Adipocyte (in vitro differentiated cells): ENCODE results near the gene SLC6A3.
"Not testable (repeated sequence)": the region's sequence is repeated elsewhere in the genome, so short reads cannot be mapped to it uniquely, and the experiment has no call there.

Experiments
- DNase-seq: peaks from one replicate; pipeline ENCODE4 v3.0.0-alpha.2; 2015; ENCODE audit warnings: low read depth
- H3K27me3 ChIP-seq: replicated peaks from 2 replicates; pipeline ENCODE4 v1.7.0; 2013; ENCODE audit warnings: mild to moderate bottlenecking, low read length, moderate library complexity; ENCODE audit not compliant: control insufficient read depth, insufficient read depth
- H3K36me3 ChIP-seq: 2 replicates; pipeline ENCODE4 v1.7.0; 2013; ENCODE audit warnings: low read length, mild to moderate bottlenecking, moderate library complexity; ENCODE audit not compliant: control insufficient read depth, insufficient read depth, severe bottlenecking
- H3K4me1 ChIP-seq: 2 replicates; pipeline ENCODE4 v1.7.0; 2013; ENCODE audit warnings: mild to moderate bottlenecking, low read length, moderate library complexity; ENCODE audit not compliant: control insufficient read depth, insufficient read depth
- H3K4me3 ChIP-seq: 2 replicates; pipeline ENCODE4 v1.7.0; 2013; ENCODE audit warnings: mild to moderate bottlenecking, low read length, moderate library complexity
- H3K9ac ChIP-seq: 2 replicates; pipeline ENCODE4 v1.7.0; 2013; ENCODE audit warnings: mild to moderate bottlenecking, low read length, moderate library complexity
- H3K9me3 ChIP-seq: 2 replicates; pipeline ENCODE4 v1.7.0; 2013; ENCODE audit warnings: mild to moderate bottlenecking, low read length, moderate library complexity; ENCODE audit not compliant: control insufficient read depth

Gene SLC6A3

DNA sequence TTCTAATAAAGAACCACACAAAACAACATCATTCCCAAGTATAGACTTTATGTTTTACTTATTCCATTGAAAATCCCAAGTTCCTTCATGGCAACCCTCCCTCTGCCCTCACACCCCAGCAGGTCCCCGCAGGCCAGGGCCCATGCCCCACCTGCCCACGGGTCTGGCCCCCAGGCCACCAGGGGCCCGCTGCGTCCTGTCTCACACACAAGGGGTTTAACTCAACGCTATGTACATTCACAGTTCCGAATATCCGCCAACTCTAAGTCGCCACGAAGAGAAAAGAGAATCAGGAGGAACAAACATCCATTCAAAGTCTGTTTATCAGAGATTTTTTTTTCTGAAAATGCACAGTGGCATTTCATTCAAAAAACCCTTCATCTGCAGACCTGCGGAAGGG lies 16.2 kb upstream of the SLC6A3 start:
- no peak for DNase-seq
- Histone ChIP-seq H3K9me3 (peaks cover 8% of the 10 kb centered on the region), H3K4me3 (no peak overlapping the region), H3K4me1 (no peaks in the 10 kb centered on the region), H3K27me3 (no peaks in the 10 kb centered on the region), H3K9ac (no peak overlapping the region), H3K36me3 (peaks cover 44% of the 10 kb centered on the region)

DNA sequence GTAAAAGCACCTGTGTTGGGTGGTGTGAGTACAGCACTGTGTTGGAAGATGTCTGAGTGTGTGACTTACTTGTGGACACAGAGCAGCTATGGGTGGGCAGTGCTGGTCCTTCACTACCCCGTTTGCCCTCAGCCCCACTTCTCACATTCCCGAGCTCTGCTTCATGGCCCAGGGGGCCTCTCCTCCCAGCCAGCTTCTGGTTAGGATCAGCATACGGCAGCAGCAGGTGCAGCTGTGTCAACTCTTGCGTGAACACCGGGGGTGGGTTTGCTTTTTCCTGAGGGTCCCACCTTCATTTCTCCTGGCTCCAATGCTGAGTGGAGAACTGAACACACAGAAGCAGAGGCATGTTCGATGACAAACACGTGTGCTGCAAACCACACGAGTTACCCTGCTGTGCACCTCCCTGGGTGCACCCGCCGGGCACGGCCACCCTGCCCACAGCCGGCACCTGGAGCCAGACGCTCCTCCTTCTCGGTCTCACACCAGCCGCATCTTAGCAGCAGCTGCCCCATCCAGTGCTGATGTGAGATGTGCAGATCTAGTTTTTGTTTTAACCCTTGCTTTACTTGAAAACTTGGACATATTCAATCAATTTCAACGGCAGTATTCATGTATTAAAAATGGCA lies 14.9 kb upstream of the SLC6A3 start:
- H3K4me3 ChIP-seq: no peak overlapping the region
- peaks cover 34% of the 10 kb centered on the region for H3K36me3 ChIP-seq
- peaks cover 18% of the 10 kb centered on the region for H3K9me3 ChIP-seq
- H3K4me1 ChIP-seq: no peaks in the 10 kb centered on the region
- H3K9ac ChIP-seq: no peak overlapping the region
- H3K27me3 ChIP-seq: no peaks in the 10 kb centered on the region
- DNase-seq: no peak

DNA sequence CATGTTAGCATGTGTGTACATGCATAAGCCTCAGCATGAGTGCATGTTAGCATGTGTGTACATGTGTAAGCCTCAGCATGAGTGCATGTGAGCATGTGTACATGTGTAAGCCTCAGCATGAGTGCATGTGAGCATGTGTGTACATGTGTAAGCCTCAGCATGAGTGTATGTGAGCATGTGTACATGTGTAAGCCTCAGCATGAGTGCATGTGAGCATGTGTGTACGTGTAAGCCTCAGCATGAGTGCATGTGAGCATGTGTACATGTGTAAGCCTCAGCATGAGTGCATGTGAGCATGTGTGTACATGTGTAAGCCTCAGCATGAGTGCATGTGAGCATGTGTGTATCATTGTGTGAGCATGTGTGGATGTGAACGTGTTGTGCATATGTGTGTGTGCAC lies 14.2 kb upstream of the SLC6A3 start:
- peaks cover 25% of the 10 kb centered on the region for H3K9me3 ChIP-seq
- not testable (repeated sequence) for H3K4me1 ChIP-seq, DNase-seq, H3K4me3 ChIP-seq, H3K27me3 ChIP-seq, H3K9ac ChIP-seq
- peaks cover 34% of the 10 kb centered on the region for H3K36me3 ChIP-seq

DNA sequence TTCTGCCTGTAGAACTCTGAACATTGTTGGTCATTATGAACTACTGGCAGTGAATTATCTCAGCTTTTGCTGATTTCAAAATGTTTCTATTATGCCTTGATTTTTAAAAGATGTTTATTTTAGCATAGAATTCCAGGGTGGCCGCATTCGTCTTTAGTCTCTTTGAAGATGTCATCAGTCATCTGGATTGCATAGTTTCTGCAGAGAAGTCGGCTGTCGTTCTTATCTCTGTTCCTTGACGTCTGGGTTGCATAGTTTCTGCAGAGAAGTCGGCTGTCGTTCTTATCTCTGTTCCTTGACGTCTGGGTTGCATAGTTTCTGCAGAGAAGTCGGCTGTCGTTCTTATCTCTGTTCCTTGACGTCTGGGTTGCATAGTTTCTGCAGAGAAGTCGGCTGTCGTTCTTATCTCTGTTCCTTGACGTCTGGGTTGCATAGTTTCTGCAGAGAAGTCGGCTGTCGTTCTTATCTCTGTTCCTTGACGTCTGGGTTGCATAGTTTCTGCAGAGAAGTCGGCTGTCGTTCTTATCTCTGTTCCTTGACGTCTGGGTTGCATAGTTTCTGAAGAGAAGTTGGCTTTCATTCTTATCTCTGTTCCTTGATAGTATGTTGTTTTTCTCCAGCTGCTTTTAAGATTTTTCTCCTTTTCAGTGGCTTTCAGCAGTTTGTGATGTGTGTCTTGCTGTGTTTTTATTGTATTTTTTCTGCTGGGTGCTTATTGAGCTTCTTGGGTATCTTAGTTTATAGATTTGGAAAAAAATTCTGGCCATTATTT lies 11.1 kb upstream of the SLC6A3 start:
- not testable (repeated sequence) for H3K9ac ChIP-seq

DNA sequence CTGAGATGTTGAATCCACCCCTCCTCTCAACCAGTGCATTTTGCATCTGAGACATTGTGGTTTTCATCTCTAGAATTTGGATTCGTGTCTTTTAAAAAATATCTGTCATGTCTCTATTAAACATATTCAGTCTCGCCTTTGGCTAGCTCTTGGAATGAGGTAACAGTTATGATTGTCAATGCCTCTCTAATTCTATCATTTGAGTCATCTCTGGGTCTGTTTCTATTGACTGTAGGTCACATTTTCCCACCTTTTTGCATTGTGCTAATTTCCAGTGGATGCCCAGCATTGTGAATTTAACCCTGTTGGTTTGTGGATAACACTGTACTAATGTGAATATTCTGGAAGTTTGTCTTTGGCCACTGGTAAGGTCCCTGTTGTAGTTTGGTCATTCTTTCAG lies 8.4 kb upstream of the SLC6A3 start:
- H3K9ac ChIP-seq: no peak overlapping the region
- no peak overlapping the region for H3K4me3 ChIP-seq
- H3K36me3 ChIP-seq: no peaks in the 10 kb centered on the region
- DNase-seq: no peak
- peaks cover 9% of the 10 kb centered on the region for H3K27me3 ChIP-seq
- H3K9me3 ChIP-seq: peaks cover 54% of the 10 kb centered on the region
- no peaks in the 10 kb centered on the region for H3K4me1 ChIP-seq

More for the DNA sequence above, 11.1 kb upstream of the SLC6A3 start:
- H3K4me1 ChIP-seq, H3K4me3 ChIP-seq, DNase-seq, H3K27me3 ChIP-seq, H3K36me3 ChIP-seq: not testable (repeated sequence)
- peaks cover 54% of the 10 kb centered on the region for H3K9me3 ChIP-seq

DNA sequence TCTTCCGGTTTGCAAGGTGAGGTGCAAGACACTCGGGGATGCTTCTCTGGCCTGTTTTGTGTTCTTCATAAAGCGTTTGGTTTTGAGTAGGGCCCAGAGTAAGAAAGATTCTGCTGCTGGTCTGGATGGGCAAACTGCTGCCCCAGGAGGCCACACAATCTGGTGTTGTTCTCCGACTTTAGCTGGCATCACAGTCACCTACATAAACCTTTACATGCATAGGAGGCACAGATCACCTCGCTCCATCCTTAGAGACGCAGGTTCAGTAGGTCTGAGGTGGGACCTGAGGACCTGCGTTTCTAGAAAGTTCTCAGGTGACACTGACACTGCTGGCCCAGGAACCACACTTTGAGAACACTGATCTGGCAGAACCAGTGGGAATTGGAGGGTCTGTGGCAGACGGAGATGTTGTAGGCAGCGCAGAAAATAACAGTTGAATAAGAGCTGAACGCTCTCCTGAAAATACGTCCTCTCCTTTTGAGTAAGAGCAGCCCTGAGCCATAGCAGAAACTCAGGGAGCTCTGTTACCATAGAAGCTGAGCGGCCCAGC lies 3.9 kb upstream of the SLC6A3 start:
- Histone ChIP-seq H3K36me3 (no peaks in the 10 kb centered on the region), H3K4me3 (no peak overlapping the region), H3K9me3 (peaks cover 27% of the 10 kb centered on the region), H3K9ac (no peak overlapping the region), H3K27me3 (peaks cover 24% of the 10 kb centered on the region), H3K4me1 (no peaks in the 10 kb centered on the region)
- DNase-seq: no peak

DNA sequence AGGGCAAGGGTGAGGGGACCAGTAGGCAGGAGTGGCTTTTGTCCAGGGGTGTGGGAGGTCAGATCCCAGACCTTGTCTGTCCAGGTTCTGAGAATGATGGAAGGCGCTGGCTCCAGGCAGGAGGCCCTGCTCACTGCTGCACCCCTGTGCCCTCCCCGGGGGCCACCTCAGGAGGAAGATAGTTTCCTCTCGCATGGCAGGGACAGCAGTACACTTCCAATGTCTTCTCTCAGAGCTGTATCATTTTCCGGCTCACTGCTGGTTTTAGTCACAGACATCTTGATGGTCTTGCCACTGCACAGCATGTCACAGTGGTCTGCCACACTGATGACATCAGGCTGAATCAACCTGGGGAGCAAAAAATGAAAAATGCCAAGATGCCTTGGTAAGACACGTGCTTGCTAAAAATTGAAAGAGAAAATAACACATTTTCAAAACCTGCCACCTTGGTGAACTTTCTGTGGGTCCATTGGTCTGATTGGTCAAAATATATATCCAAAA lies 3.3 kb upstream of the SLC6A3 start:
- no peak overlapping the region for H3K9ac ChIP-seq
- no peaks in the 10 kb centered on the region for H3K36me3 ChIP-seq
- peaks cover 30% of the 10 kb centered on the region for H3K27me3 ChIP-seq
- no peaks in the 10 kb centered on the region for H3K4me1 ChIP-seq
- DNase-seq: no peak
- peaks cover 21% of the 10 kb centered on the region for H3K9me3 ChIP-seq
- no peak overlapping the region for H3K4me3 ChIP-seq

DNA sequence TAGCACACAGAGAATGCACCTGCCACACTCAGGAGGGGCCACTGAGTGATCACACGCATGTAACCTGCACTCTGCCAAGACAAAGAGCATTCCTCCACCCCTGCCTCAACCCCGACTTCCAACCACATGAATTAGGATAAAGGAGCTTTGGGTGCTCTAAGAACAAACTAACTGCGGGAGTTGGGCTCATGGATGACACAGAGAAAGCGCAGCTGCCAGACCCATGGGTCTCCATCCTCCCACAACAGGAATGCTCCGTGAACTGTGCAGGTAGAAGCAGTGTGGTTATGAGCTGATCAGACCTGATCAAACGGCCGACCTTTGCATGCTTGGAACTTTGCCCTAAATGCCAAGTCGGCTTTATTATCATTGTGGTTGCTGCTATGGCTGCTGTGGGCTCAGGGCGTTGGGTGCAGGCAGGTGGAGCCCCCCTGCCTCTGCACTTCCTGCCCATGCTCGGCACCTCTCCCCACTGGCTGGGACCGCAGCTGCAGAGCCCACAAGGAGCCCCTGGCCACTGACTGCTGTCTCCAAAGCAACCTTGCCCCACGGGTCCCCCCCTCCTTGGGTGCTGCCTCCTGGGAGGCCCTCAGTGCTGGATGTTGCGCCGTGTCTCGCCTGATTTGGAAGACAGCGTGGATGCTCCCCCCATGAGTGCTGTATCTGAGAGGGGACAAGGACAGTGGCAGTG lies 2.6 kb upstream of the SLC6A3 start:
- H3K27me3 ChIP-seq: peaks cover 37% of the 10 kb centered on the region
- no peaks in the 10 kb centered on the region for H3K36me3 ChIP-seq
- H3K4me1 ChIP-seq: no peaks in the 10 kb centered on the region
- H3K9ac ChIP-seq: no peak overlapping the region
- no peak for DNase-seq
- H3K4me3 ChIP-seq: no peak overlapping the region
- H3K9me3 ChIP-seq: peaks cover 14% of the 10 kb centered on the region

DNA sequence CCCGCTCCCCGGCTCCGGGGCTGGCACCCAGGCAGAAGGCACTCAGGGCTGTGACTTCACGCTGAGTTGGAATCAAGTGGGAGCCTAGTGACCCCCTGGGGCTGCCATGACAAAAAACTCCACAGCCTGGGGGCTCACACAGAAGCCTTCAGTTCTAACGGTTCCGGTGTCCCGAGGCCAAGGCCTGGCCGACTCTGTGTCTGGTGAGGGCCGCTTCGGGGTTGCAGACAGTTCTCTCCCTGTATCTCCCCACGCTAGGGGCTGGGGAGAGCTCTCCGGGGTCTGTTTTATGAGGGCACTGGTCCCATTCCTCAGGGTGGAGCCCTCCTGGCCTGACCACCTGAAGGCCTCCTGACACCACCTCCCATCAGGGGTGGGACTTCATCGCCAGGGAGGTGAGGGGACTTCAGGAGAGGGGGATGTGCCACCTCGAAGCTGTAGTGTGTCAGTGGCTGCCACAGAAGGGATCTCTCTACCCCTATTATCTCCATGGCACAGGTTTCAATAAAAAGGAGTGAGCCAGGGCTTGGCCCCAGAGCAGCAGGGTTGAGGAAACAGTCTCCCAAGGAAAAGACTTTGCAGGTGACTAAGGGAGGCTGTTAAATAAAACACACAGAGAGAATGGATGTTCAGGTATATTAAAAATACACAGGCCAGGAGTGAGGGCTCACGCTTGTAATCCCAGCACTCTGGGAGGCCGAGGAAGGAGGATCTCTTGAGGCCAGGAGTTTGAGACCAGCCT lies 1.5 kb upstream of the SLC6A3 start:
- no peak for DNase-seq
- peaks cover 47% of the 10 kb centered on the region for H3K27me3 ChIP-seq

DNA sequence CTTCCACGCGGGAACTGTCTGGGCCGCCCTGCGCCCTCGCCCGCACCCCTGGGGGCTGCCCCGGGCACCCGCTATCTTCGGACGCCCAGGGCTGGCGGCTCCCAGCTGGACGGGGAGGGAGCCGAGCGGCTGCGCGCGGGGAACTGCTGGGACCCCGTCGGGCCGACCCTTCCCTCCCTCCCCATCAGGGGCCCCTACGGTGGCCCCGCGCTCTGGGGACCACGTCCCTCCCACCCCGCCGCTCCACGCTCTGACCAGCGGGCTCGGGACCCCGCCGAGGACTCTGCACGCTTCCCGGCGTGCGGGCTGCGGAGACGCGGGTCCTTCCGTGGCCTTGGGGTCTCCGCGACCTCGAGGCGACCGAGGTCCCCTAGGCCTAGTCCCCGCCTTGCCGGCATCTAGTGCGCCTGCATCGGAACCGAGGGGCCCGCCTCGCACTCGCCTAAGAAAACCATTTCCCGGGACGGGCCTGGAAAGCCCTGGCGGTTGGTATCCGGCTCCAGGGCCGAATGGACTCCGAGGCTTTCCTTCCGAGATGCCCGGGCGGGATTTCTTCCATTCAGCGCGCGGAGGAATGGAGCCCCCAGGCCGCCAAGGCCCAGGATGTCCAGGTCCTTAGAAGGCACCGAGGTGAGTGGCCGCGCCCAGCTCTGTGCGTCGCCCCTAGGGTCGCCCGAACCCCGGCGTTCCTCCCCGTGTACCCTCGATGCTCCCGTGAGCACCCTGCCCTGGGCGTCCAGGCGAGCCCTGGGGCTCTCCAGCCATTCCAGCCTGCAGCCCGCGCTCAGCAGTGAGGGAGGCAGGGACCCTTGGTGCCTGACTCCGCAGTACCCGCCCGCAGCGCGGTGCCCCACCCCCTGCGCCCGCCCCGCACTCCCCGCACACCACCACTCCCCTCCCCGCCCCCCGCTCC lies 705 bp upstream of the SLC6A3 start:
- DNase-seq: peak; percentile 1
- H3K27me3 ChIP-seq: peaks cover 55% of the 10 kb centered on the region
- H3K4me3 ChIP-seq: no peak overlapping the region
- no peaks in the 10 kb centered on the region for H3K36me3 ChIP-seq
- peaks cover 1% of the 10 kb centered on the region for H3K9me3 ChIP-seq
- H3K4me1 ChIP-seq: no peaks in the 10 kb centered on the region
- no peak overlapping the region for H3K9ac ChIP-seq

More for the DNA sequence above, 1.5 kb upstream of the SLC6A3 start:
- no peak overlapping the region for H3K9ac ChIP-seq
- H3K9me3 ChIP-seq: peaks cover 3% of the 10 kb centered on the region
- no peaks in the 10 kb centered on the region for H3K36me3 ChIP-seq
- H3K4me1 ChIP-seq: no peaks in the 10 kb centered on the region
- H3K4me3 ChIP-seq: no peak overlapping the region
